ENCODE results near the gene YIF1A.
"Not testable (repeated sequence)": the region's sequence is repeated elsewhere in the genome, so short reads cannot be mapped to it uniquely, and the experiment has no call there.

Gene YIF1A

DNA sequence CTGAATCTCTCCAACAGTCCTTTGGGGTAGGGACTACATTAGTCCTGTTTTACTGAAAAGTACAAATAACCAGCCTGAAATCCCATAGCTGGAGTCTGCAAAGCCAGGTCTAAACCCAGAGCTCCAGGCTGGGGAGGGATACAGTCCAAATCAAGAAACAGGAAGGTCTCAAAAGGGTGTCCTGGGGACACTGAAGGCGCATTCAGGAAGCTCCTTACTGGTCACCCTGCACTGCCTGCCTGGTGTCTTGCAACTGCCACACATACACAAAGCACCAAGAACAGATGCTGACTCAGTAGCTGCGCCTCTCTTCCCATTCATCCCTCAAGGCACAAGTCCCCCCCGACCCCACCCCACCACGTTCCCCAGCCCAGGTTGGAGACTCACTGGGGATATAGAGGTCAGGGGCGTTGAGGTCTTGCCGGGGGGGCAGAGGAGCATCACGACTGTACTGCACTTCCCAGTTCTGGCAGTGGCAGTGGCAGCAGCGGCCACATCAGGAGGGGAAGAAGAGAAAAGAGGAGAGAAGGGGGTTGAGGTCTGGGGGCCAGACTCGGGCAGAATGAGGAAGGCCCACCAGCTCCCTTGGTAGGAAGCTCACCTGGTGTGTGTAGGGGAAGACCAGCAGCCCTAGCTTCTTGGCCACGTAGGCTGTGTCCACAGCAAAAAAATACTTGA lies 1.6 kb downstream of the YIF1A start:
- FAIRE-seq (no peak), DNase-seq (ENCODE audit: low spot score) (no peak)

DNA sequence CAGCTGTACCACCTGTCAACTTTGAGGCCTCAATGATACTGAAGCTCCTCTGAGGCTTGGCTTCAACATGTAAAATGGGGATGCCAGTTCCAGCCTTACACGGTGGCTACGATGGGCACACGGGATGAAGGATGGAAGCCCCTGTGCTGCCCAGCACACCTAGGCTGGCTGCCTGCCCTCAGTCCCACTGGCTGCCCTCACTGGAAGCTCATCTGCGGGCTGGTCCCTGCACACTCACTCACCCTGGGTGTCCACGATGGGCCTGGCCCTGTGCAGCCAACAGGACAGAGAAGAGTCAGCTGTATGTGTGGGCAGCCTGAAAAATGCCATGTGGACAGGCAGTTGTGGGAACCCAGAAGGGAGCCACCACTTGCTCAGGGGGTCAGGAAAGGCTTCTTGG lies 2.2 kb downstream of the YIF1A start:
- no peak for FAIRE-seq
- no peak for DNase-seq (ENCODE audit: low spot score)

DNA sequence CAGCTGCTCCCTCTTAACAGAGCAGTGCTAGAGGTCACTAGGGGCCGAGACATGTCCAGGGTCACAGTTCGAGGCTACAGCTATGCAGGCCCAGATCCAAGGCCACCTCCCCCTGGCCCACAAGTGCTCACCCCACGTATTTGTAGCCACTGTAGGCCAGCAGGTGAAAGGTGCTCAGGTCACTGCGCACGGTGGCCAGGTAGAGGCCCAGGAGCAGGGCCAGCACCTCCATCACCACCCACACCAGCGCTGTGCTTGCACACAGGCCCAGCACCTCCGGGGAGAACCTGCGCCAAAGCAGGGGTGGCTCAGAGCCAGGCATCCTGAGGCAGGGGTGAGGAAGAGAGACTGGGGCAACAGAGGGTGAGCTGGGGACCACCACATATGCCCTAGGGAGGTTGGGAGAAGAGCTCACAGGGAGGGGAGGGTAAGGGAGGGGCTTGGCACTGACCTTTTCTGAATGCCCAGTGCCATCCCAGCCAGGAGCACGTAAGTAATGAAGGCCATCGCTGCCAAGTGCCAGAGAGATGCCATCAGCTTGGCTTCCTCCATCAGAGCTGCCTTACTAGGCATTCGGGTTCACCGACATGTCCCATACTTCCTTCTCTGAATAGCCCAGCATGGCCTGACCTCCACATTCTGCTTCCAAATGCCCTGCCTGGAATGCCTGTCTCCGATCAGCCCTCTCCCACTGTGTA lies 3.5 kb downstream of the YIF1A start:
- DNase-seq (ENCODE audit: low spot score) (no peak), FAIRE-seq (no peak)

DNA sequence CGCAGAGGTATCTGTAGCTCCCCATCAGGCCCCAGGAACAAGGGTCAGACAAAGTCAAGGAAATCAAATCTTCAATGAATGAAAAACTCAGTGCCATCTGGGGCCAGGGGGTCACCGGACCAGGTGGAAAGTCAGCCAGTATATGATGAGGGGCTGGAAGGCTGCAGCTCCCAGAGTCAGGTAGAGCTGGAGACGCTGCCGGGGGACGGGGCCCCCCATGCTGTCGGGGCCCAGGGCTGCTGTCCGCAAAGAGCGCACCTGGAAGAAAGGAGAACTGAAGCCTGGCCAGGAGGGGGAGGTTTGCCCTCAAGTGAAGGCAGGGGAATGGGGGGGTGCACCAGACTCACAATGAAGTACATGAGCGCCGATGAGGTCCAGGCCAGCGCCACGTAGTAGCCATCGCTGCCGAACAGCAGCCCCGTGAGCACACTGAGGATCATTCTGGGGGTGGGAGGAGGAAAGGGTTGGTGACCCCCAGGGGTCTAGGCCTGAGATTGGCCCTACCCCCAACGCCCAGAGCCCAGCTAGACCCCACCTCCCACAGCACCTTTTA lies 4.3 kb downstream of the YIF1A start:
- FAIRE-seq = no peak
- DNase-seq (ENCODE audit: low spot score) = no peak

DNA sequence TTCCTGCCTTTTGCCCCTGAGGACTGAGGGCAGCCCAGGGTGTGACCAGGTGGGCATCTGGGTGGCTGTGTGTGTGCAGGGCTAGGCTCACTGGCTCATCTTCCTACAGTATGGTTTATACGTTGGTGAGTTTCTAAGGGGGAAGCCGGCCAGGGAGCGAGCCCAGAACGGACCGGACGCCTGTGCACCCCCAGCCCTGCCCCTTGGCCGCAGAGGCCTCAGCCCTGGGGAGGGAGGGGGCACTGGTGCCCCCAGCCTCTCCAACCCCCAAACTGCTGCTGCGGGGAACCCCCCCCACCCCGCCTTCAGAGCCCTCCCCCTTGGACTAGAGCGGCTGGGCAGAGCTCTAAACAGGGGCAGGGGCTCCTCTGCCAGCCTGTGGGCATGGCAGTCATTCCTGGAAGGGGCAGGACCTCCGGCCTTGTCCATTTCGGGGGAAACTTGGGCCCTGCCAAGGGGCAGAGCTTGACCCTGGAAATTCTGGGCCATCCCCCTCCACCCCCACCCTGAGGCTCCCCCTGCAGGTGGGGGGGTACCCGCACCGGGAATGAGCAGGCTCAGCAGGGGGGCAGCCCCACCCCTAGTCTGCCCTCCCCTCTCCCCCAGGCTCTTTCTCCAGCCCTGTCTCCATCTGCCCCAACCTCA lies 5.4 kb downstream of the YIF1A start:
- FAIRE-seq (no peak), DNase-seq (ENCODE audit: low spot score) (no peak)

DNA sequence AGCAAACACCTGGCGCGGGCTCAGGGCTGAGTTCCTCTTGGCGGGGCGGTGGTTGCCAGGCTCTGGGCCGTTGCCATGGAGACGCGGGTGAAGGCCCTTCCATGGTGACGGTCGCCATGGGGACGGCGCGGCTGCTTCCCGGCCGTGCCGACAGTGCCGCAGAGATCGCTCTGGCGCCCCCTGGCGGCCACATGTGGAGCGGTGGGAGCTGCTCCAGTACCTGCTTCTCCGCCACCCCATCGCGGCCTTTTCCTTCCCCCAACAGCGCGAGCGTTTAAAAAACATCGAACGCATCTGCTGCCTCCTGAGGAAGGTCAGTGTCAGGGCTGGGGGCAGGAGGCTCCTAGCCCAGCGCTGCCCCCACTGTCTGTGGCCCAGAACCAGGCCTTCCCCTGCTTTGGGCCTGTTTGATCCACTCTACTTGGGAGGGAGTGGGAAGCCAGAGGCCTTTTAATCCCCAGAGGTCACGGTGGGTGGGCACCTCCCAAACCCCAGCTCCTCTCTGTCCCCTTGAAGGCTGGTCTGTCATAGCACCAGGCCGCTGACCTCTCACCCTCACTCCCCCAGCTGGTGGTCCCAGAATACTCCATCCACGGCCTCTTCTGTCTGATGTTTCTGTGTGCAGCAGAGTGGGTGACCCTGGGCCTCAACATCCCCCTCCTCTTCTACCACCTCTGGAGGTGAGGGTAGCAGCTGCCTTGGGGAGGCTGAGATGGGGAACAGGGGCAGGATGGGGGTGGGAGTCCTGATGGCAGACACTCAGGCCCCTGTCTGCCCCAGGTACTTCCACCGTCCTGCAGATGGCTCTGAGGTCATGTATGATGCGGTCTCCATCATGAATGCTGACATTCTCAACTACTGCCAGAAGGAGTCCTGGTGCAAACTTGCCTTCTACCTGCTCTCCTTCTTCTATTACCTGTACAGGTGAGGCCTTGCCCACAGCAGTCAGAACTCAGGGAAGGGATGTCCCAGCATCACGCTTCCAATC lies 6.2 kb downstream of the YIF1A start:
- DNase-seq (ENCODE audit: low spot score) (peak; percentile 98), FAIRE-seq (peak; percentile 98)

DNA sequence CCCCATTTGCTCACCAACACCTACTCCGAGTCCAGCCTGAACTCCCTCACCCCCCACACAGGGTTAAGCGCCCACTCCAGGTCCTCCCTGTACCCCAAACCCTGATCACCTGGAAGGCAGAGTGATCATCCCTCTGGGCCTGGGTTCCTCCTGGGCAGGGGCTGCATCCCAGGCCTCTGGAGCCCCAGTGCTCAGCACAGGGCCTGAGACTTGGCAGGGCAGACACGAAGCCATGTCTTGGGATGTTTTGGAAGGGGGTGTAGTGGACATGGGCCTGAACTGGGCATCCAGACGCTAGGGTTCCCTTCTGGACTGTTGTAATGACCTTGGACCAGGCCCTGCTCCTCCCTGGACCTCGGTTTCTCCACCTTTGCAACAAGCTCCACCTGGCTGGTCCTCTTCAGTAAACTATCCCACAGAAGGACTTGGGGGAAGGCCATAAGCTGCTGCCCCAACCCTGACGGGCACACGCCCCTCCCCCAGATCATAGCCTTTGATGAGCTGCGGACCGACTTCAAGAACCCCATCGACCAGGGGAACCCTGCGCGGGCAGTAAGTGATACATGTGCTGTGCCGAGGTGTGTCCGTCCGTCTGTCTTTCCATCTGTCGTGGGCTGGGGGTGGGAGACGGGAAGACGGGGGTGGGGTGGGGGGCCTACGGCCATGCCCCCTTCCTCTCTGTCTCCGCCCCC lies 7.0 kb downstream of the YIF1A start:
- no peak for FAIRE-seq

DNA sequence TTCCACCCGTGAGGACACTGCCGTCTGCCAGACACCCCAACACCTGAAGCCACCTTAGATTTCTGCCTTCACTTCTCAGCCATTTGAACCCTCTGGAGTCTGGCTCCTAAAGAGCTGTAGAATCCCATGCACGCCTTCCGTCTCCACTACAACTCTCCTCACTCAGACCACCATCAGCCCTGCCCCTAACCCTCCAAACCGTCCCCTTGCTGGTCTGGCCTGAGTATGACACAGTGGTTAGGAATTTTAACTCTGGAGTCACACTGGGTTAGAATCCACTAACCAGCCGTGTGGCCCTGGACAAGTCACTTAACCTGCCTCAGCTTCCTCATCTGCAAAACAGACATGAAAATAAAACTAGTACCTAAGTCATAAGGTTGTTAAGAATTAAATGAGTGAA lies 7.9 kb downstream of the YIF1A start:
- DNase-seq (ENCODE audit: low spot score) (no peak), FAIRE-seq (no peak)

More for the DNA sequence above, 7.0 kb downstream of the YIF1A start:
- DNase-seq (ENCODE audit: low spot score) = no peak

DNA sequence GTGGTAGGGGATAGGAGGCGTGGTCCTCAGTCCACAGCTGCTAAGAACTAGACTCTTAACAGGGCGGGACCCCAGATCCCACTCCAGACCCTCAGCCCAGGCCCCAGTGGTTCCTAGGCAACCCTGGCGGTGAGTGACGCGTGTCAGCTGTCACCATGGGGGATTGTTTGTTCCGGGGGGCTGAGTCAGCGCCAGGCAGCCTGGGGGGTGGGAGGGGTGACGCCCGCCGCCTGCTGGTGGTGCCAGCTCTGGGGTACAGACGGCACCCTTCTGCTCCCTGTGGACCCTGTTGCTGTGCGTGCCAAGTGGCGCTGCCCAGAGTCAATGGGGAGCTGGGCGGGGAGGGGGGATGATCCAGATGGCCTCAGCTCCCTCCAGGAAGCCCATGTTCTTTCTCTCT lies 8.5 kb downstream of the YIF1A start:
- FAIRE-seq (no peak), DNase-seq (ENCODE audit: low spot score) (no peak)

DNA sequence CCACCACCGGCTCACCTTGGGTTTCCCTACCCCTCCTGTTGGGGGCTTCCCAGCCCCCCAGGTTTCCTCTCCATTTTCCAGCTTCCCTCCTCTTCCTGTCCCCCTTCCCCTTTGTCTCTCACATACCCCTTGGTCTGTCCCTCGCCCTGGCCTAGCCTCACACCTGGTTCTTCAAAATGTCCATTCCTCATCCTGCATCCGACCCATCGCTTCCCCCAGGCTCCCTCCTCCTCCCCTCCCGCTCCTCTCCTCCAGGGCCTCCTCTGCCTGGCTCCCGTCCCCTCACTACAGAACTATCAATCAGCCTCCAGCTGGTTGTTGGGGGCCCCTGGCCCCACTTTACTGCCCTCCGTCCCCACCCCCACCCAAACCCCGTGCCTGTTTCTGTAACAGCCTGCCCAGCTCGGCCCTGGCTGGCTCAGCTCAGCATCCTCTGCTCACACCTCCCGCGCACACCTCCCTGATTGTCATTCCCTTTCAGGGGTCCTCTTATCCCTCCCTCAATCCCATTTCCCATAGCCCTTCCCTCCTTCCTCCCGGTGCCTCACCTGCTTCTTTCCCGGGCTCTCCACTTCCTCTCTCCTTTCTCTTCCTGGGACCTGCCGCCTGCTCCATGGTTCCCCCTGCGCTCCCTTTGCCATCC lies 9.7 kb downstream of the YIF1A start:
- FAIRE-seq (peak; percentile 13), DNase-seq (ENCODE audit: low spot score) (no peak)

DNA sequence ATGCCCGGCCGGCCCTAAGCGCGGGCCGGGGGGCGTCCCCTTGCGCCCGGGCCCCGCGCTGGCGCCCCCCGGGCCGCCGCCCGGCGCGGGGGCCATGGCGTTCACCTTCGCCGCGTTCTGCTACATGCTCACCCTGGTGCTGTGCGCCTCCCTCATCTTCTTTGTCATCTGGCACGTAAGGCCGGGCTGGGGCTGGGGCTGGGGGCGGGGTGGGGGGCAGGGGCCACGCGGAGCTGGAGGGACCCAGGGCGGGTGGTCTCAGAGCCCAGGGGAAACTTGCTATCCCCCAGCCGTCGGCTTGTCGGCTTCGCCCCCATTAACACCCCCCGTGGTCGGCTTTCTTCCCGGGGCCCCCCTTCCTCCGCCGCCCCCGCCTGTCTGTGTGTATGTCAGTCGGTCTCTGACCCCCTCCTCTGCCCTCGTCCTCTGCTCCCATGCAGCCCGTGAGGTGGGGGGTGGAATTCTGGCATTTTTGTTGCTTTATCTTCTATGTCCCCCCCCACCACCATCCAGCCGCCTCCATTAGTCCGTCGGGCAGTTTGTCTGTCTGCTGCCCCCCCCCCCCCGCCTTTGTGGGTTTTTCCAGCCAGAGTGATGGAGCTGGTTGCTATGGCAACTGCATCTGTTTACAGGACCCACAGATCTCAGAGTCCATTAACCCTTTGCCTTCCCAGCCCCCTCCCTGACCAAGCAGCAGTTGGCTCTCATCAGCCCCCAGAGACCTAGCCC lies 10.4 kb downstream of the YIF1A start:
- no peak for DNase-seq (ENCODE audit: low spot score)
- FAIRE-seq = no peak

DNA sequence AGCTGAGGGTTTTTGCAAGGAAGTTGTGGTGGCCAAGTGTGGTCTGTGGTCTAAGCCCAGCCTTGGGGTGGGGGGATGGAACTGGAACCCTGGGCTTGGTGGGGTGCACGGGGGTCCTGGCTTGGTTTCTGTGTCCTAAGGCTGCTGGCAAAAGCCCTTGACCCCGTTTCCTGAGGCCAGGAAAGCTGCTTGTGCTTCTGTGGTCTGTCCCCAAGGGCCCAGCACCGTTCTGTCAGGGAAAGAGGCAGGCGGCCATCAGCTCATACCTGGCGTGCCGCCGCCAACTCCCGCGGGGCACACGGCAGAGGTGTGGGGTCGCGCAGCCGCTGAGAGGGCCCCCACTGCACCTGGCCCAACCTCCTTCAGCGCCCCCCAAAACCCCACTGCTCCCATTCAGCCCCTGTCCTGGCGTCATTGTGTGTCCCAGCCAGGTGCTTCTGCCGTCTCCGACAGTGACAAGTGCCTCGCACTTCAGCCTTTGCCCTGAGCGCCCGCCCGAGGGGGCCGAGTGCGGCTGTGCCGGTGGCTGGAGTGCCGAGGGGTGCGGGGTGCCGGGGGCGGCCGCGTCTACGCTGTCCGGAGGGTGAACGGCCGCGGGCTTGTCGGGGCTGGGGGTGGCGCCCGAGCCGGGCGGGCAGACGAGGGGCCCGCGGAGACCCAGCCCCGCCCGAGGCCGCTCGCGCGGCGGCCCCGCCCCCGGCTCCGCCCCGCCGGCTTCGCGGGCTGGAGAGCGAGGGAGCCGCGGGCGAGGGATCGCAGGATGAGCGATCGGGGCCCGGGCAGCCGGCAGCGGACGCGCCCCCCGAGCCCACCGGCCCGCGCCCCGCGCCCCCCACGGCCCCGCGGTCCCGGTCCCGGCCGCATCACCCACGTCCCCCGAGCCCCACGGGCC lies 11.2 kb downstream of the YIF1A start, which contains the start of gene CNIH2:
Gene CNIH2, plus strand, starts transcription at position 705 of the 892 bp plus-strand sequence. CDS start 282 bp downstream, outside the sequence.
- DNase-seq (ENCODE audit: low spot score) (no peak), FAIRE-seq (no peak)

DNA sequence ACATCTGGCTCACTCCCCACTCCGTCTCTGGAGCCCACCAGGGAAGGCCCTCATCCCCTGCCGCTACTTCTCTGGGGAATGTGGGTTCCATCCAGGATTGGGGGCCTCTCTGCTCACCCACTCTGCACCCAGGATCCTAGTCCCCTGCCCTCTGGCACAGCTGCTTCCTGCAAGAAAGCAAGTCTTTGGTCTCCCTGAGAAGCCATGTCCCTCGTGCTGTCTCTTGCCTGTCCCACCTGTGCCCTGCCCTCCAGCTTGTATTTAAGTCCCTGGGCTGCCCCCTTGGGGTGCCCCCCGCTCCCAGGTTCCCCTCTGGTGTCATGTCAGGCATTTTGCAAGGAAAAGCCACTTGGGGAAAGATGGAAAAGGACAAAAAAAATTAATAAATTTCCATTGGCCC lies 11.9 kb downstream of the YIF1A start:
- FAIRE-seq; DNase-seq (ENCODE audit: low spot score): not testable (repeated sequence)

DNA sequence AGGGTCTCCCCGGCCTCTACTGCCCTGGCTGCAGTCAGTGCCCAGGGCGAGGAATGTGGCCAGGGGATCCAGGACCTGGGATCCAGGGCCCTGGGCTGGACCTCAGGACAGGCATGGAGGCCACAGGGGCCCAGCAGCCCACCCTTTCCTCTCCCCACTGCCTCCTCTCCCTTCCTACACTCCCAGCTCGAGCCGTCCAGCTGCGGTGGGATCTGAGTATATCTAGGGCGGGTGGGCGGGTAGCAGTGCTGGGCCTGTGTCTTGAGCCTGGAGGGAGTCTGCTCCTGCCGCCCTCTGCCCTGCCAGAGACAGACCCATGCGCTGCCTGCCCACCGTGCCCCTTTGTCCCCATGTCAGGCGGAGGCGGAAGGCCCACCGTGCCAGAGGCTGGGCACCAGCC lies 12.3 kb downstream of the YIF1A start:
- DNase-seq (ENCODE audit: low spot score); FAIRE-seq: not testable (repeated sequence)

DNA sequence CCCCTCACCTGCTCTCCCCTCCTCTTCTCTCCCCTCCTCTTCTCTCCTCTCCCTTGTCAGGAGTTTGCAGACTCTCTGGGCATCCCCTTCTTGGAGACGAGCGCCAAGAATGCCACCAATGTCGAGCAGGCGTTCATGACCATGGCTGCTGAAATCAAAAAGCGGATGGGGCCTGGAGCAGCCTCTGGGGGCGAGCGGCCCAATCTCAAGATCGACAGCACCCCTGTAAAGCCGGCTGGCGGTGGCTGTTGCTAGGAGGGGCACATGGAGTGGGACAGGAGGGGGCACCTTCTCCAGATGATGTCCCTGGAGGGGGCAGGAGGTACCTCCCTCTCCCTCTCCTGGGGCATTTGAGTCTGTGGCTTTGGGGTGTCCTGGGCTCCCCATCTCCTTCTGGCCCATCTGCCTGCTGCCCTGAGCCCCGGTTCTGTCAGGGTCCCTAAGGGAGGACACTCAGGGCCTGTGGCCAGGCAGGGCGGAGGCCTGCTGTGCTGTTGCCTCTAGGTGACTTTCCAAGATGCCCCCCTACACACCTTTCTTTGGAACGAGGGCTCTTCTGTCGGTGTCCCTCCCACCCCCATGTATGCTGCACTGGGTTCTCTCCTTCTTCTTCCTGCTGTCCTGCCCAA lies 12.8 kb downstream of the YIF1A start:
- FAIRE-seq (no peak), DNase-seq (ENCODE audit: low spot score) (no peak)

DNA sequence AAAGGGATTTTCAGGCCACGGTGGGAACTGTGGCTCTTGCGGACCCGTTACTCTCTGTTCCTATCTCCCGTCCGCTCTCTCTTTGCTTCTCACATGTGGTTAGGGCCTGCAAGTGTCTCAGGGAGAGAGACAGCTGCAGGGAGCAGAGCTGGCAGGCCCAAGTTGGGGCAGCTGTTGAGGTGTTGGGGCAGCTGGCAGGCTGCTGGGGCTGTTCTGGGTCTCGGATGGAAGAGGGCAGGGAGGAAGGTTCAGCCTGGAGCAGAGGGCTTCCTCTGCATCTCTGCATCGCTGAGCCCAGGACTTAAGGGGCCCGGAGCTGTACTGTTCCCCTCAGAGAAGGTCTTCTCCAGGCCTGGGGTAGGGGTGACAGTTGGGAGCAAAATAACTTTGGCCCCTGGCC lies 13.5 kb downstream of the YIF1A start:
- DNase-seq (ENCODE audit: low spot score) = no peak
- no peak for FAIRE-seq

DNA sequence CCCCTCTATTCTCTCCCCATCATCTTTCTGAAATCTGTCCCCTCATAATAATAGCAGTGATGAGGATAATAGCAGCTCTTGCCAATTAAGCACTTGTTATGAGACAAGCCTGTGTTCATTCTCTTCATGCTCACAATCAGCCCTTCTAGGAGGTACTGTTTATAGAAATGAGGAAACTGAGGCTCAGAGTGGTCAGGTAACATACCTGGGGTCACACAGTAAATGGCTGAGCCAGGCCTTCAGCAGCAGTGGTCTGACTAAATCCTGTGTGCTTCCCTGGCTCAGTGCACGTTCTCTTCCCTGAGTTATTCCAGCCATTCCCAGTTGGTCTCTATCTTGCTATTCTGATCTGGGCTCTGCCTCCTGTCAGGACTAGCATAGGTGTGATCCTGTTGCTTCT lies 14.7 kb downstream of the YIF1A start:
- DNase-seq (ENCODE audit: low spot score) (no peak), FAIRE-seq (no peak)

DNA sequence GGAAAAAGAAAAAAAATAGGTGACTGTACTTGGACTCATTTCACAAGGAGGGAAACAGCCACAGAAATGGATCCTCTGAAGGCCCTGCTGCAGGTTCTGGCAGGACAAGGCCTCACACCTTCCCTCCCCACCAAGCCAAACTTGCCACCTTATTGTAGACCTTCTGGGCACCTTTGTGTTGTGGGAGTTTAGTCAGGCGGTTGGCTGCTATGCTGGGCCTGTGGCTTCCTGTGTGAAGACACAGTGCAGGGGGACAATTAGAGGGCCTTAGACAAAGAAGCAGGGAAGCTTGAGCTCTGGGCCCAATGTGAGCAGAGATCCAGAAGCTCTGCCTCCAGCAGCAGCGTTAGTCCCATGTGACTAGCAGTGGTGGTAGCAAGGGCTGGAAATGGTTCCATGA lies 16.3 kb downstream of the YIF1A start:
- FAIRE-seq = no peak

More for the DNA sequence above, 16.3 kb downstream of the YIF1A start:
- no peak for DNase-seq (ENCODE audit: low spot score)

Data from urothelium cell line (cell line).